Measurements from ENCODE around the gene NCOA3. TPM values are rescaled to one million over a fixed set of nuclear protein-coding genes. Genes with fewer than 3 reads are reported as not detected.

The NCOA3 gene
- total RNA-seq, 2 experiments from 2014 or later = 59.9 to 65.4 TPM

- DNase-seq (peak in 3 of 14 experiments; percentile 11 to 21 (median 19)), ATAC-seq (ENCODE audit: poor library complexity) (peak; percentile 58)
- Histone ChIP-seq H3K4me1 (ENCODE audit: insufficient read depth, low read length) (peaks cover 26% of the 10 kb centered on the region), H3K27ac (ENCODE audit: low read depth in 1 of 2, low read length in 2 of 2) (peak overlapping the region; percentile 46 to 65), H3K9me3 (ENCODE audit: control insufficient read depth in 1 of 2, insufficient read depth in 1 of 2, low read length in 2 of 2) (no peaks in the 10 kb centered on the region), H3K27me3 (ENCODE audit: control insufficient read depth in 1 of 2, insufficient read depth in 2 of 2, low read length in 2 of 2) (no peaks in the 10 kb centered on the region), H3K36me3 (ENCODE audit: insufficient read depth, low read length) (peaks cover 2% of the 10 kb centered on the region), H3K4me3 (ENCODE audit: low read length) (no peak overlapping the region)
- peaks cover 16% of the 10 kb centered on the region for H3K36me3 Mint-ChIP-seq (ENCODE audit: low read depth)
- no peak overlapping the region for H3K4me3 Mint-ChIP-seq
- H3K4me1 Mint-ChIP-seq (ENCODE audit: low read depth) = peaks cover 67% of the 10 kb centered on the region
- no peak for TF ChIP-seq CTCF (IDR thresholded peaks at IDR 0.05)
- intact Hi-C loops (cut with DNase I, micrococcal nuclease) = no loop called here
- H3K27ac Mint-ChIP-seq = peak overlapping the region; percentile 81
- CTCF ChIA-PET = interaction anchor here (1.1 to 4.2 kb wide), 5 partner anchors 10 to 227 kb away, joined by 3 to 22 read pairs (median 3); no protein-coding TSS in a partner anchor
- no peaks in the 10 kb centered on the region for H3K27me3 Mint-ChIP-seq
- POLR2A ChIA-PET = interaction anchor here (1.0 to 1.8 kb wide), 2 partner anchors 10 to 118 kb away, joined by 3 to 8 read pairs; no protein-coding TSS in a partner anchor
- H3K9me3 Mint-ChIP-seq = no peaks in the 10 kb centered on the region
Measured at GRCh38 chr20:47610945-47611250, 109.2 kb downstream of the NCOA3 start.

DNA sequence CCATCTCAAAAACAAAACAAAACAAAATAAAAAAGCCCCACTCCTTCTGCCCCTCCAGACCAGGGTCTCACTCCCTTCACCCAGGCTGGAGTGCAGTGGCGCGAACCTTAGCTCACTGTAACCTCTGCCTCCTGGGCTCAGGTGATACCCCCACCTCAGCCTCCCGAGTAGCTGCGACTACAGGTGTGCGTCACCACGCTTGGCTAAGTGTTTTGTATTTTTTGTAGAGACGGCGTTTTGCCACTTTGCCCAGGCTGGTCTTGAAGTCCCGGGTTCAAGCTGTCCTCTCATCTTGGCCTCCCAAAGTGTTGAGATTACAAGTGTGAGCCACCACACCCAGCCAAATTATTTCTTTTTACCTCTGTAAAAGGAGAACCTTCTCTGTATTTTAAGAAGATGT lies 110.1 kb downstream of the NCOA3 start:
- DNase-seq = no peak
- intact Hi-C loops (cut with DNase I, micrococcal nuclease) = no loop called here
- H3K9me3 Mint-ChIP-seq = no peaks in the 10 kb centered on the region
- Histone ChIP-seq H3K4me1 (ENCODE audit: insufficient read depth, low read length) (peaks cover 18% of the 10 kb centered on the region), H3K27ac (ENCODE audit: low read depth in 1 of 2, low read length in 2 of 2) (no peak overlapping the region), H3K4me3 (ENCODE audit: low read length) (no peak overlapping the region), H3K36me3 (ENCODE audit: insufficient read depth, low read length) (peaks cover 5% of the 10 kb centered on the region), H3K9me3 (ENCODE audit: control insufficient read depth in 1 of 2, insufficient read depth in 1 of 2, low read length in 2 of 2) (no peaks in the 10 kb centered on the region), H3K27me3 (ENCODE audit: control insufficient read depth in 1 of 2, insufficient read depth in 2 of 2, low read length in 2 of 2) (no peaks in the 10 kb centered on the region)
- peaks cover 58% of the 10 kb centered on the region for H3K4me1 Mint-ChIP-seq (ENCODE audit: low read depth)
- TF ChIP-seq CTCF (IDR thresholded peaks at IDR 0.05) = no peak
- CTCF ChIA-PET = interaction anchor here (4.2 kb wide), 1 partner anchor 9 kb away, joined by 22 read pairs; no protein-coding TSS in a partner anchor
- no peak for ATAC-seq (ENCODE audit: poor library complexity)
- H3K27me3 Mint-ChIP-seq = no peaks in the 10 kb centered on the region
- peaks cover 13% of the 10 kb centered on the region for H3K36me3 Mint-ChIP-seq (ENCODE audit: low read depth)
- peak overlapping the region; percentile 74 for H3K27ac Mint-ChIP-seq
- H3K4me3 Mint-ChIP-seq = no peak overlapping the region
- POLR2A ChIA-PET = no interaction called here

DNA sequence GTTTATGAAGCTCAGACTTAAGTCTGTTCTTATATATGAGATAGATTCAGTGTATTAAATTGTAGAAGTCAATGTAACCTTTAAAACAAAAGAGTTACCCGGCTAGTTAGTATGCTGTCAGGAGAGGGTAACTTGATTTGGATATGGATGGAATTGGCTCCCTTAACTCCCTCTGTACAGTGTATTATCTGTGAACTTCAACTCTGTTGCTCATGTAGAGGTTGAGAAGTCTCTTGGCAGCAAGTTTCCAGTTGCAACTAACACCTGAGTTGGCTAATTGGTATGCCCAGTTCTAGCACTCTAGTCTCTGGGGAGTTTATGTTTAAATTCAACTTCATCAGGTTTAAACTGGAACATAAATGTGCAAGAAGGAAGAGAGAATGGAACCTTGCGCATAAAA lies 111.0 kb downstream of the NCOA3 start:
- ATAC-seq (ENCODE audit: poor library complexity) (no peak), DNase-seq (no peak)
- peaks cover 10% of the 10 kb centered on the region for H3K36me3 Mint-ChIP-seq (ENCODE audit: low read depth)
- no peaks in the 10 kb centered on the region for H3K9me3 Mint-ChIP-seq
- ChIA-PET CTCF (interaction anchor here (4.2 kb wide), 1 partner anchor 8 kb away, joined by 22 read pairs; no protein-coding TSS in a partner anchor), POLR2A (no interaction called here)
- H3K27me3 ChIP-seq (ENCODE audit: control insufficient read depth in 1 of 2, insufficient read depth in 2 of 2, low read length in 2 of 2) = no peaks in the 10 kb centered on the region
- intact Hi-C loops (cut with DNase I, micrococcal nuclease) = no loop called here
- H3K4me1 Mint-ChIP-seq (ENCODE audit: low read depth) = peaks cover 57% of the 10 kb centered on the region
- TF ChIP-seq CTCF (IDR thresholded peaks at IDR 0.05) = no peak
- H3K27me3 Mint-ChIP-seq = no peaks in the 10 kb centered on the region
- no peak overlapping the region for H3K4me3 ChIP-seq (ENCODE audit: low read length)
- H3K27ac Mint-ChIP-seq = peak overlapping the region; percentile 74
- peaks cover 18% of the 10 kb centered on the region for H3K4me1 ChIP-seq (ENCODE audit: insufficient read depth, low read length)
- H3K36me3 ChIP-seq (ENCODE audit: insufficient read depth, low read length) = peaks cover 6% of the 10 kb centered on the region
- no peak overlapping the region for H3K27ac ChIP-seq (ENCODE audit: low read depth in 1 of 2, low read length in 2 of 2)
- H3K9me3 ChIP-seq (ENCODE audit: control insufficient read depth in 1 of 2, insufficient read depth in 1 of 2, low read length in 2 of 2) = no peaks in the 10 kb centered on the region
- H3K4me3 Mint-ChIP-seq = no peak overlapping the region

All from CD4-positive, alpha-beta T cell (primary cell).